ENCODE results near the gene DNMT3B. TPM values are rescaled to one million over a fixed set of nuclear protein-coding genes. Genes with fewer than 3 reads are reported as not detected.
A peak's percentile ranks its signal among the peaks of the same experiment; 100 is the strongest.

The DNMT3B gene
- total RNA-seq, 8 experiments from 2014 or later: 1.4 to 35.2 (median 10.5) TPM

DNA sequence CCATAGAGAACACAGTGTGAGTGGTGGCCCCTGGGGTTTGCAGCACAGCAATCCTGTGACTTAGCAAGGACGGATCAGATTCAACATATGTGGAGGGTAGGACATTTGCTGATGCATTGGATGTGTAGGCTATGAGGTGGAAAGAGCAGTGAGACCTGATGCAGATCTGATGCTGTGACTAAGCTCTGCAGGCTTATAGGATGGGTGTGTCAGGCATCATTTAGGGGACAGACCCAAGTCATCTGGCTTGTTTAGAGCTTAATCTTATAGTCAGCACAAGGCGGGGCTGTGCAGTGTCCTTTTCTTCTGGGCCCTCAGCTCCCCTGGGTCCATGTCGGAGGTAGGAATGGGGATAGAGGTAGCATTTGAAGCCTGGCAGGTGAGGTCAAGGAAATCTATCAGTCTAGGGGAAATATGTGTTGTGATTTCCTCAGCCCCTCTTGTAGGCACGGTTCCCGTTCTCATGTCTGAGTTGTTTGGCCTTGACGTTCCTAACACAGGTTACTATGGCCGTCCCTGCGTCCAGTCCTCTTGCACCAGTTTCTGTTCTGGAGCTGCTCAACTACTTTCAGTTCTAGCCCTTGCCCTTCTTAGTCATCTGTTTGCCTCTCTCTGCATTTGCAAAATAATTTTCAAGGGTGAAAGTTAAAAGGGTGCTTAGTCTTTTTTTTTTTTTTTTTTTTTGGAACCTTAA lies 42.0 kb downstream of the DNMT3B start:
- in situ Hi-C loops (cut with MboI; ENCODE audit: low pct_unique_long_range_greater_than_20kb in 2 of 9, low sequenced_read_pairs in 9 of 9, unreplicated experiment in 9 of 9): no loop called here
- ATAC-seq (replicated peaks in 6 of 8): peak in 3 of 8 experiments; percentile 49 to 89 (median 82)
- 40 to 100% (median 88%) methylated on average over 1 to 6 of the region's 8 CpGs; no CpG with 5 or more reads in 1 of the 10 experiments for WGBS, 10 experiments
- H3K4me1 ChIP-seq (replicated peaks in 1 of 2): peaks cover 8 to 18% of the 10 kb centered on the region in 2 donors
- H3K4me3 ChIP-seq: no peak overlapping the region
- no peak overlapping the region for H3K27ac ChIP-seq

GRCh38 chr20:32804817-32805216 lies 42.6 kb downstream of the DNMT3B start:
- in situ Hi-C loops (cut with MboI; ENCODE audit: low pct_unique_long_range_greater_than_20kb in 2 of 9, low sequenced_read_pairs in 9 of 9, unreplicated experiment in 9 of 9): no loop called here
- WGBS, 10 experiments: 50 to 100% (median 100%) methylated on average over 1 to 2 of the region's 3 CpGs; no CpG with 5 or more reads in 4 of the 10 experiments
- no peak for ATAC-seq (replicated peaks in 6 of 8)
- no peak overlapping the region for H3K4me3 ChIP-seq
- H3K27ac ChIP-seq: no peak overlapping the region
- H3K4me1 ChIP-seq (replicated peaks in 1 of 2): peaks cover 8 to 18% of the 10 kb centered on the region in 2 donors

DNA sequence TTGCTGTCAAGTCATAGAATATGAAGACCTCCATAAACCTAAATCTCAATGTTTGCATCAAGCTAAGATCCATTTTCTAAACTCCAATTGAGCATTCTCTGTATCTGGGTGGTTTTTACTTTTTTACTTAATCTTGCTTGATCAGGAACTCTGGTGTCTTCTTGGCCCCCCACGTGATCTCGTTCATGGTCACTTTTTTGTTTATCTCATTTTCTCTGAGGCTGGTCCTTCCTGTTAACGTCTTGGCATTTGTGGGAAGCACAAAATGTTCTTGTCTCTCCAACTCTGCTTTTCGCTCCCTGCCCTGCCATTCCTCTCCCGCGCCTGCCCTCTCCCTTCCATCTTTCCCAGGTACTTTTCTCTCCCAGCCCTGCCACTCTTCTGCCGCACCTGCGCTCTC lies 43.5 kb downstream of the DNMT3B start:
- in situ Hi-C loops (cut with MboI; ENCODE audit: low pct_unique_long_range_greater_than_20kb in 2 of 9, low sequenced_read_pairs in 9 of 9, unreplicated experiment in 9 of 9): no loop called here
- ATAC-seq (replicated peaks in 6 of 8): no peak
- Histone ChIP-seq H3K4me1 (replicated peaks in 1 of 2) (peaks cover 8 to 18% of the 10 kb centered on the region in 2 donors), H3K27ac (no peak overlapping the region), H3K4me3 (no peak overlapping the region)
- 82 to 100% (median 96%) methylated on average over 1 to 8 of the region's 8 CpGs for WGBS, 10 experiments

DNA sequence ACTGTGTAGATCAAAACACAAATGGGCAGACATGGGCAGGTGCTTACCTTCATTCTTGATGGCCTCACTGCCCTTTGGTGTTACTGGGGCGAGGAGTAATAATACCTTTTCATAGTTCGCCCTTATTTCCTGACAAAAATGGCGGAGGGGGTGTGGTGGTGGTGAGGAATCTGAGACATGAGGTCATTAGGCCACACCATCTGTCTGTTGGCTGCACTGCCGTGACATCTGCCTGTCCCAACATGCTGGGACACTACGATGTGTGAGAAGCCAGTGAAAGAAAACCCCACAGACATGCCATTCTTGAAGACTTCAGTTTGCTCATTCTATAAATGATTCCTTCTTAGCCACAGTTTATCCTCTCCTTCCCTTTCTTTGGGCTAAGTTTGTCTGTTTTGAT lies 44.2 kb downstream of the DNMT3B start:
- no peak overlapping the region for H3K4me3 ChIP-seq
- no peak for ATAC-seq (replicated peaks in 6 of 8)
- 35 to 100% (median 81%) methylated on average over 1 to 4 of the region's 5 CpGs; no CpG with 5 or more reads in 2 of the 10 experiments for WGBS, 10 experiments
- in situ Hi-C loops (cut with MboI; ENCODE audit: low pct_unique_long_range_greater_than_20kb in 2 of 9, low sequenced_read_pairs in 9 of 9, unreplicated experiment in 9 of 9): no loop called here
- peaks cover 8 to 18% of the 10 kb centered on the region in 2 donors for H3K4me1 ChIP-seq (replicated peaks in 1 of 2)
- no peak overlapping the region for H3K27ac ChIP-seq

DNA sequence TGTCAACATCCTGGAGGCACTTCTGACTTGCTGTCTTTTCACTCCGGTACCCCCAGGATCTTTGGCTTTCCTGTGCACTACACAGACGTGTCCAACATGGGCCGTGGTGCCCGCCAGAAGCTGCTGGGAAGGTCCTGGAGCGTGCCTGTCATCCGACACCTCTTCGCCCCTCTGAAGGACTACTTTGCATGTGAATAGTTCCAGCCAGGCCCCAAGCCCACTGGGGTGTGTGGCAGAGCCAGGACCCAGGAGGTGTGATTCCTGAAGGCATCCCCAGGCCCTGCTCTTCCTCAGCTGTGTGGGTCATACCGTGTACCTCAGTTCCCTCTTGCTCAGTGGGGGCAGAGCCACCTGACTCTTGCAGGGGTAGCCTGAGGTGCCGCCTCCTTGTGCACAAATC lies 45.5 kb downstream of the DNMT3B start:
- peak overlapping the region in 1 of 2 donors; percentile 47 for H3K27ac ChIP-seq
- ATAC-seq (replicated peaks in 6 of 8): peak in 5 of 8 experiments; percentile 60 to 68 (median 64)
- WGBS, 10 experiments: 0 to 100% (median 76%) methylated on average over 1 to 3 of the region's 9 CpGs; no CpG with 5 or more reads in 5 of the 10 experiments
- H3K4me1 ChIP-seq (replicated peaks in 1 of 2): peaks cover 8 to 18% of the 10 kb centered on the region in 2 donors
- no peak overlapping the region for H3K4me3 ChIP-seq
- in situ Hi-C loops (cut with MboI; ENCODE audit: low pct_unique_long_range_greater_than_20kb in 2 of 9, low sequenced_read_pairs in 9 of 9, unreplicated experiment in 9 of 9): no loop called here

DNA sequence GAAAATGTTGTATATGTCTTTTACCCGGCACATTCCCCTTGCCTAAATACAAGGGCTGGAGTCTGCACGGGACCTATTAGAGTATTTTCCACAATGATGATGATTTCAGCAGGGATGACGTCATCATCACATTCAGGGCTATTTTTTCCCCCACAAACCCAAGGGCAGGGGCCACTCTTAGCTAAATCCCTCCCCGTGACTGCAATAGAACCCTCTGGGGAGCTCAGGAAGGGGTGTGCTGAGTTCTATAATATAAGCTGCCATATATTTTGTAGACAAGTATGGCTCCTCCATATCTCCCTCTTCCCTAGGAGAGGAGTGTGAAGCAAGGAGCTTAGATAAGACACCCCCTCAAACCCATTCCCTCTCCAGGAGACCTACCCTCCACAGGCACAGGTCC lies 46.3 kb downstream of the DNMT3B start:
- Histone ChIP-seq H3K27ac (peak overlapping the region in 1 of 2 donors; percentile 37), H3K4me1 (replicated peaks in 1 of 2) (peaks cover 8 to 18% of the 10 kb centered on the region in 2 donors), H3K4me3 (no peak overlapping the region)
- in situ Hi-C loops (cut with MboI; ENCODE audit: low pct_unique_long_range_greater_than_20kb in 2 of 9, low sequenced_read_pairs in 9 of 9, unreplicated experiment in 9 of 9): no loop called here
- 40 to 83% (median 70%) methylated on average over 1 to 4 of the region's 4 CpGs; no CpG with 5 or more reads in 3 of the 10 experiments for WGBS, 10 experiments
- peak in 5 of 8 experiments; percentile 85 to 92 (median 90) for ATAC-seq (replicated peaks in 6 of 8)

DNA sequence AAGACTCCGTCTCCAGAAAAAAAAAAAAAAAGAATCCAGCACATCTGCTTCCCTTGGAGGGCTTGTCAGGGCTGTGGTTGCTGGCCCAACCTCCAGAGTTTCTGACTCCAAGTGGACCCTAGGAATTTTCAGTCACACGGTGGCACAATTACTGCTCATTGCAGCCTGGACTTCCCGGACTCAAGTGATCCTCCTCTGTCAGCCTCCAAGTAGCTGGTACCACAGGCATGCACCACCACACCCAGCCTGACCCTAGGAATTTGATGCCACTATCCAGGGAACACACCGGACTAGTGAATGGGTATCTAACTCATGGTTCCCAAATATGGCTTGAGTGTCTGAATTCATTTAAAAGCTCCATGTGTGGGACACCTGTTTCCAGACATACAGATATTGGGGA lies 47.7 kb downstream of the DNMT3B start:
- peaks cover 8 to 18% of the 10 kb centered on the region in 2 donors for H3K4me1 ChIP-seq (replicated peaks in 1 of 2)
- WGBS, 10 experiments: 20 to 100% (median 100%) methylated on average over 1 to 4 of the region's 4 CpGs; no CpG with 5 or more reads in 5 of the 10 experiments
- H3K27ac ChIP-seq: no peak overlapping the region
- no peak for ATAC-seq (replicated peaks in 6 of 8)
- no peak overlapping the region for H3K4me3 ChIP-seq
- in situ Hi-C loops (cut with MboI; ENCODE audit: low pct_unique_long_range_greater_than_20kb in 2 of 9, low sequenced_read_pairs in 9 of 9, unreplicated experiment in 9 of 9): no loop called here

- WGBS, 10 experiments: 48 to 83% (median 80%) methylated on average over 1 to 4 of the region's 5 CpGs; no CpG with 5 or more reads in 5 of the 10 experiments
- no peak for ATAC-seq (replicated peaks in 6 of 8)
Observed at GRCh38 chr20:32810941-32811340, 48.8 kb downstream of the DNMT3B start.

GRCh38 chr20:32811886-32812285 lies 49.7 kb downstream of the DNMT3B start:
- Histone ChIP-seq H3K4me3 (no peak overlapping the region), H3K4me1 (replicated peaks in 1 of 2) (peaks cover 8 to 18% of the 10 kb centered on the region in 2 donors), H3K27ac (no peak overlapping the region)
- ATAC-seq (replicated peaks in 6 of 8): no peak
- WGBS, 10 experiments: 61 to 100% (median 91%) methylated on average over 1 to 4 of the region's 6 CpGs; no CpG with 5 or more reads in 4 of the 10 experiments
- in situ Hi-C loops (cut with MboI; ENCODE audit: low pct_unique_long_range_greater_than_20kb in 2 of 9, low sequenced_read_pairs in 9 of 9, unreplicated experiment in 9 of 9): no loop called here

More at GRCh38 chr20:32810941-32811340, 48.8 kb downstream of the DNMT3B start:
- H3K27ac ChIP-seq: no peak overlapping the region
- no peak overlapping the region for H3K4me3 ChIP-seq
- peaks cover 8 to 18% of the 10 kb centered on the region in 2 donors for H3K4me1 ChIP-seq (replicated peaks in 1 of 2)
- in situ Hi-C loops (cut with MboI; ENCODE audit: low pct_unique_long_range_greater_than_20kb in 2 of 9, low sequenced_read_pairs in 9 of 9, unreplicated experiment in 9 of 9): no loop called here

GRCh38 chr20:32819992-32820697 lies 58.0 kb downstream of the DNMT3B start:
- H3K4me3 ChIP-seq: peak overlapping the region; percentile 88 to 100 (median 98)
- peak; percentile 74 to 91 (median 86) for ATAC-seq (replicated peaks in 6 of 8)
- H3K4me1 ChIP-seq (replicated peaks in 1 of 2): peaks cover 23 to 24% of the 10 kb centered on the region in 2 donors
- peak overlapping the region; percentile 99 to 100 for H3K27ac ChIP-seq
- in situ Hi-C loops (cut with MboI; ENCODE audit: low pct_unique_long_range_greater_than_20kb in 2 of 9, low sequenced_read_pairs in 9 of 9, unreplicated experiment in 9 of 9): no loop called here
- WGBS, 10 experiments: 0% methylated on average over 1 to 3 of the region's 58 CpGs; no CpG with 5 or more reads in 5 of the 10 experiments

- Histone ChIP-seq H3K4me1 (replicated peaks in 1 of 2) (peaks cover 23 to 24% of the 10 kb centered on the region in 2 donors), H3K4me3 (peak overlapping the region; percentile 88 to 100 (median 98)), H3K27ac (peak overlapping the region; percentile 99 to 100)
- peak in 1 of 8 experiments; percentile 0 for ATAC-seq (replicated peaks in 6 of 8)
- 0 to 97% (median 63%) methylated on average over 1 to 17 of the region's 25 CpGs; no CpG with 5 or more reads in 1 of the 10 experiments for WGBS, 10 experiments
- in situ Hi-C loops (cut with MboI; ENCODE audit: low pct_unique_long_range_greater_than_20kb in 2 of 9, low sequenced_read_pairs in 9 of 9, unreplicated experiment in 9 of 9): no loop called here
Observed at GRCh38 chr20:32820698-32821377, 58.7 kb downstream of the DNMT3B start.

- Histone ChIP-seq H3K4me1 (replicated peaks in 1 of 2) (peaks cover 23 to 24% of the 10 kb centered on the region in 2 donors), H3K27ac (no peak overlapping the region), H3K4me3 (peak overlapping the region in 1 of 5 donors; percentile 98)
- WGBS, 10 experiments: 33 to 90% (median 80%) methylated on average over 1 to 5 of the region's 5 CpGs; no CpG with 5 or more reads in 1 of the 10 experiments
- no peak for ATAC-seq (replicated peaks in 6 of 8)
- in situ Hi-C loops (cut with MboI; ENCODE audit: low pct_unique_long_range_greater_than_20kb in 2 of 9, low sequenced_read_pairs in 9 of 9, unreplicated experiment in 9 of 9): no loop called here
Observed at GRCh38 chr20:32822225-32822624, 60.0 kb downstream of the DNMT3B start.
